ENCODE measurements around the gene SLC35F3.
"Not testable (repeated sequence)": the region's sequence is repeated elsewhere in the genome, so short reads cannot be mapped to it uniquely, and the experiment has no call there.

SLC35F3 gene

DNA sequence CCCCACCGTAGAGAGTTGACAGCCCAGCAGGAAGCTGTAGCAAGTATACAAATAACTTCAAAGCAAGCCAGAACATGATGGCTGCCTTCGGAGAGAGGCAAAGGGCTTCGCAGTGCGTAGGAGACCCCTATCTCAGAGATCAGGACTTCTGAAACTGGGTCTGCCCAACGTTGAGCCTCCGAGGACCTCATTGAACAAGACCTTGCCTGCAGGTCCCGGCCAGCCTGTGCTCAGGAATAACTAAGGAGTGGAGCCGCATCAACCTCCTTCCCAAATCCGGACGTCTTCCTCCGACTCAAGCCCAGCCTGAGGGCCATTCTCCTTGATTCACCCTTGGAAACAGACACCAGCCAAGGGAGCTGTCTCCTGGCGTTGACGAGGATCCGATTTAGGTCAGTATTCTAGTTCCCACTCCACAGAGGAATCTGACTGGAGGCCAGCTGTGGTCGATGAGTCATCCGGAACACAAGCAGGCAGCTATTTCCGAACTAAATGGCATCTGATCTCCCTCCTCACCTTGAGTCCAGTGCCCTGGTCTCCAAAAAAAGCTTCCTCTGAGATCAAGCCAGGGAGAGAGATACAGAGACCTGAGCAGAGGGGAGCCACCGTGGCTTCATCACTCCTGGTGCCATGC is 302.3 kb downstream of the SLC35F3 start:
- DNase-seq = no peak

DNA sequence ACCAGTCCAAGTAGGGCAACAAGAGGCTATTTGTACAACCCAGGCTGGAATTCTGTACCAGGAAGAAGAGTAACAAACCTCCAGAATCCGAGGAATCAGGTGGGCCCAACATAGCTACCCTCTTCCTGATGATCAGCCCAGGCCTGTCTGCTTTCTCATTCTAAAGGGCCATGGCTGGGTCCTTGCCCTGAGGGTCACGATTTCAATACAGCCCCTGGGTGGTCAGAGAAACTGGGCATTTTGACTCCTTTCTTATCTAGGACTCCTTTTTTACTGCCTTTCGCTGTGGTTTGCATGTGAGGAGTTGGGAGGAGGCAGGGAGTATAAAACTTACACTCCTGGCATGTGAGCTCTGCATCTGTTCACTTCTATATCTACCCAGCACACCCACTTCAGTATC is 303.9 kb downstream of the SLC35F3 start:
- no peak for DNase-seq

DNA sequence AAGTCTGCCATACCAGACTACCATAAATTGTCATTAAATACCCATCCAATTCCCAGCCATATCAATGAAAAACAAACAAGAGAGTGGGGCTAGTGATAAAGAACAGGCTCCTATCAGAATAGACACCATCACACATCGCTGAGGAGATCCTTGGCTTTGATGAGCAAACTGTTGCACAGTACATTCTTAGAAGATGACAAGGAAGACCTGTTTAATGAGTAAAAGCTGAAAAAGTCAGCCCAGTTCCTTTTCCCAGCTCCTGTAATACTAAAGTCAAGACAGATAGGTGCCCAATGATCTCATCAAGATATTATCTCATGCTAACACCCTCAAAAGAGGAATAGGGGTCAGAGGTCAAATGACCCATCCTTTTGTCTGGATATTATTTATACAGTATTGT is 304.3 kb downstream of the SLC35F3 start:
- no peak for DNase-seq

DNA sequence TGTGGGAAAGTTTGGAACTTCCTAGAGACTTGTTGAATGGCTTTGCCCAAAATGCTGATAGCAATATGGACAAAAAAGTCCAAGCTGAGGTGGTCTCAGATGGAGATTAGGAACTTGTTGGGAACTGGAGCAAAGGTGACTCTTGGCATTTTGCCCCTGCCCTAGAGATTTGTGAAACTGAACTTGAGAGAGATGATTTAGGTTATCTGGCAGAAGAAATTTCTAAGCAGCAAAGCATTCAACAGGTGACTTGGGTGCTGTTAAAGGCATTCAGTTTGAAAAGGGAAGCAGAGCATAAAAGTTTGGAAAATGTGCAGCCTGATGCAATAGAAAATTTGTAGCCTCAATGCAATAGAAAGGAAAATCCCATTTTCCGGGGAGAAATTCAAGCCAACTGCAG is 306.0 kb downstream of the SLC35F3 start:
- DNase-seq = not testable (repeated sequence)

DNA sequence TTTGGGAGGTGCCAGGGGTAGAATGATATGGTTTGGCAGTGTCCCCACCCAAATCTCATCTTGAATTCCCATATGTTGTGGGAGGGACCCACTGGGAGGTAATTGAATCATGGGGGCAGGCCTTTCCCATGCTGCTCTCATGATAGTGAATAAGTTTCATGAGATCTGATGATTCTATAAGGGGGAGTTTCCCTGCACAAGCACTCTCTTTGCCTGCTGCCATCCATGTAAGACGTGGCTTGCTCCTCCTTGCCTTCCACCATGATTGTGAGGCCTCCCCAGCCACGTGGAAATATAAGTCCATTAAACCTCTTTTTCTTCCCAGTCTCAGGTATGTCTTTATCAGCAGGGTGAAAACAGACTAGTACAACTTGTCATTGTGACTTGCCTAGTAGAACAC is 307.4 kb downstream of the SLC35F3 start:
- DNase-seq = not testable (repeated sequence)

DNA sequence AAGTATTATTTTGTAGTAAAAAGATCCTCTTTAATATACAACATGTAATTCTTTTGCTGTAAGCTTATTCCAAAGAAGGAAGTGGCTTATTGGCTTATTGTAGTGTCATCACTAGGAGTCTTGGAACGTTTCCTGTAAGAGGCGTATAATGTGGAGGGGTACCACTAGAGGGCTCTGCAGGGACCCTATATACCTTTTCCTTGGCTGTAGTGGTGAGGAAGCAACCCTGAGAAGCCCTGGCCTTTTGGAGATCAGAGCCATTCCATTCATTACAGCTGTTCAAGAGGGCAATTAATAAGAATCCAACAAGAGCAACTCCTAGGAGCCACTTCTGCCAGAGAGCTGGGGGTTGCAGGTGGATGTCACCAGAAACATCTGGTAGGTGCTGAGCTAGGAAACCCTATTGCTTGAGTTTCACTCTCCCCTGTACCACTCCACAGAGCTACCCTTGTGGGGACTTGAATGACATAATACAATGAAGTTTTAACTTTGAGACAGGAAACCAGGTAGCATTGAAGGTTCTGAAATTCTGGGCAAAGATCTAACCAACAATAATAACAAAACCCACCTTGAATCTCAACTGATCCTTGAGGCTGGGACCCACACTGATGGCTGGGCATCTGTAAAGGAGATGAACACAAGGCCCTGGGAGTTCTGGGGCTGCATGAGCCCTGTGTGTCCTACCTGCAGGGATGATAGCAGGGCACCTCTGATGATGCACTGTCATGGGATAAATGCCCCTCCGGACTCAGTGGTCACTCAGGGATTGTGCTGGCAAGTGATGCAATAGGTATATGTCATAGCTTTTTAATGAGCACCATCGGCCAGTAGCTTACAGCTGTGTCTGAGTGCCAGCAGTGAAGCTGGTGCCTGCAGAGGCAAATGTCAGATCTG is 308.5 kb downstream of the SLC35F3 start:
- peak; percentile 57 for DNase-seq

DNA sequence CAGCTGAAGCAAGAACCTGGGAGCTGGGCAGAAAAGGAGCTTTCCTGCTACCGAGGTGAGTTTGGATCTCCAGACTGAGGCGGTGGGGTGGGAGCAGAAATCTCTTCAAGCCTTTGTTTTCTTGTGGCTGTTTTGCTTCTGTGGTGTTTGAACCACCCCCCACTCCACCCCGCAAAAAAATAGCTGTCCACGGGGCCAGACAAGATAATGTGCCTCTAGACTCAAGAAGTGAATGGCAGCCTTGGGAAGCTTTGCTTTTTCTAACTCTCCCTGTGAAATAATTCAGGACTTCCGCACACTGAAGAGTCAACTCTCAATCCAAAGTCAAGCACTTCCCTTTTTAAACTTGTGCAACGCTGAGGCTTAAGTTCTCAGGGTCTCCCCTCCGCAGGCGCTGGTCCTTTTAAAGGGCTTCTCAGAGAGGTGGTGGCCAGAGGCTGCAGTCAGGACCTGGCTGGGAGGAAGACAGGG is 309.2 kb downstream of the SLC35F3 start:
- no peak for DNase-seq

GRCh38 chr1:234214129-234214910 is 309.8 kb downstream of the SLC35F3 start:
- peak; percentile 12 for DNase-seq

GRCh38 chr1:234214911-234215892 is 310.7 kb downstream of the SLC35F3 start:
- DNase-seq = no peak

DNA sequence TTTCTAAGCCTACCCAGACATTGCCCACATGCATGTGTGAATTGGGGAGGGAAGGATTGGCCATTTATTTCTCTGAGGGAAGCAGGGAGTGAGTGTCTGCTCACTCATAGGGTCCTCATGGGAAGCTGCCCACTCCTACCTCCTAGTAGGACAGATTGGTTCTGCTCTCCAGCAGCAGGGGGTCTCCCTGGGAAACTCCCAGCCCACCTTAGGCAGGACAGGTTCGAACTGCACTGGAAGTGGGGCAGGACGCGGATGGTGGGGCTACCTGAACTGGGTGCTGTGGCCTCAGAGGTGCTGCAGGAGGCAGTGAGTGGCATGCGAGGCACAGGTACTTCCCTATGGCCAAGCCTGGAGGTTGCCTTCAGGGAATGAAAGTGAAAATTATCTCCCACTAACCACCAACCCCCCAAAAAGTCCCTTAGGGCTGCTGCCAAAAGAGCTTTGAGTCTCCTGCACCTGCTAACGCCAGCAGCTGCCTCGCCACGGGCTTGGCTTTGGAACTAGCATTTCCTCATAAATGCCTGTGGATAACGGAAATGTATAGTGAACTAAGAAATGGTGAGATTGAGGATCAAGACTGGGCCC is 311.7 kb downstream of the SLC35F3 start:
- peak; percentile 19 for DNase-seq

GRCh38 chr1:234217316-234217840 is 312.9 kb downstream of the SLC35F3 start:
- DNase-seq = no peak

DNA sequence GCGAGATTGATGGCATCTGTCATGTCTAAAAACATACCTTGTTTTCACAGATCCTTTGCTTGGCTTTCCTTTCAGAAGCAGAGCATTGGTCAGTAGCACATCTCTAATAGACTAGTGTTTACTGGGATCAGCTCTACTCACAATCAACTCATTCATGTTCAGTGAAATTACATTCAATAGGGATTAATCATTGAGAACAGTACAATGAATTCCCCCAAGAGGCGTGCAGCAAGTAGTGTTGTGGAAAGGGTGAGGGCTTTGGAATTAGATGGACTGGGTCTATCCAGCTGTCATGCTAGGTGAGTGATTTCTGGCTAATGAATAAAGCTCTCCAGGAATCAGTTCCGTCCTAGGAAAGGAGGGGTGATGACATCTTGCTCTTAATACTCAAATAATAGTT is 313.6 kb downstream of the SLC35F3 start:
- DNase-seq = no peak

GRCh38 chr1:234219711-234220110 is 315.2 kb downstream of the SLC35F3 start:
- DNase-seq = no peak

DNA sequence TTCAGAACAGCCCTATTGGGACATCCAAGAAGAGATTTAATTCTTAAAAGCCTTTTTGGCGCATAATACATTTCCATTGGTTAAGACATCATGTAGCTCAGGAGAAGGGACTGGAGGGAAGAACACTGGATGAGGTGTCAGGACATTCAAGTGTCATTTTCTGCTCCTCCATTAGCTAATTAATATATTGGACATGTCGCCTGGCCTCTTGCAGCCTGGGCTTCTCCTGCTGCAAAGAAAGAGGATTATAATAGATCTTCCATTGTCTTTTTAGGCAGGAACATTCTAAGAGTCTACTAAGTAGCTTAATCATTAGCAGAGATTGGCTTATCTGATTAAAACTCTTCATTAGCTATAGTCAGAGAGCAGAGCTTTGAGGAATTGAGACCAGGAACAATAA is 317.1 kb downstream of the SLC35F3 start:
- no peak for DNase-seq

GRCh38 chr1:234222561-234223280 is 318.2 kb downstream of the SLC35F3 start:
- no peak for DNase-seq

DNA sequence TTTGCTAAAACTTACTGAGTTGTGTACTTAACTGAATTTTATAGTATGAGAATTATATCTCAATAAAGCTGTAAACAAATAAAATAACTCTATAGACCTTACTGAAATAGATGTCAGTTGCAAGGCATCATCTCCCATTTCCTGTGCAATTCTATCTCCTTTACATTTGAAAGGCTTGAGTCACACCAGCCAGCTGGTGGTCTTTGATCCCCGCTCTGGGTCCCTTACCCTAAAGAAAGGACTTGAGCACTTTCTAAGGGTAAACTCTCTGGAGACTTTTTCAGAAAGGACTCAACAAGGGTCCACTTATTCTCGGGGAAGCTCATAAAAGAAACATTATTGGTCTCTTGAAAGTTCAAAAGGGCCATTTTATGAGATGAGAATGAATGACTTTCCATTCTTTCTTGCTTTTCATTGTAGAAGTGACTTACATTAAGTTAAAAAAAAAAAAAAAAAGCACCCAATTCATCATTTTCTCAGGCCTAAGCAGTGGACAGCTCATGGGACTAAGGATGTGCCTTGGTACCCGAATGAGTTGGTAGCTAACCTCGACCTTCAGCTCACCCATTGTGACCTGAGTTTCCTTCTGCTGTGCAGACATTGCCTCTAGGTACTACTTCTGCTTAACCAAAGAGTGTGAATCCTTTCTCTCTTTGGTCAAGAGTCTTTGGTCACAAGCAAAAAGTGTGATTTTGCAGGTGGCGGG is 321.8 kb downstream of the SLC35F3 start:
- DNase-seq = no peak

GRCh38 chr1:234226819-234227165 is 322.3 kb downstream of the SLC35F3 start:
- no peak for DNase-seq

DNA sequence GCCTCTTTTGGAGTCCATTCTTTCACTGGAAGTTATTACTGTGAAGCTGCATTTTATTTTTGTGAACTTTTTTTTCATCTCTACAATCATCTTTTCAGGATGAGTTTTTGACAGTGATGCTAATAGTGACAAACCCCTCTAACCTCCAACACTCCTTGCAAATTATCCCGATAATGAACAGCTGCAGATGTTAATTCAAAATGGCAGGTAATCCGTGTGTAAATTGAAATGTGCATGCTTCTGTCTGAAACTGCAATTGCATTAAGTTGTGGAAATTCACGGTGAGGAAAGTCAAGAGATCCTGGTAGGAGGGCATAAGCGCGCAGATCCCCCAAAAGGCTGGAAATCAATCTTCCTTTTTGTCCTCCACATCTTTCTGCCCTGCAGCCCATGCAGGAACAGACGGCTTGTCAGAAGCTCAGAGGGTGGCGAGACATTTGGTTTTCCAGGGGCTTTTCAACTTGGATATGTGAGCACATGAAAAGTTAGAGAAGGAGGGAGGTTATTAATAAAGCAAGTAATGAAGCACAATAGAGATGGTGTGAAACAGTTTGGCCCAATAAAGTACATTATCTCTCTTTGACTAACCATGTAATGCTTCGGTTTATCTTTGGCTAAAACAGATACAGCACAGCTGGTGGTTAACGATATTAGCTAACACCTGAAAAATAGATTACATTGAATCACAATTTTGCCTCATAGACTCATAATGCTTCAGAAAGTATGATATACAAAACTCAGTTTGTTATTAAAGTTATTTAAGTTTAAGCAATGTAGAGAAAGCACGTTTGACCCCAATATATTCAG is 325.3 kb downstream of the SLC35F3 start:
- DNase-seq = no peak

DNA sequence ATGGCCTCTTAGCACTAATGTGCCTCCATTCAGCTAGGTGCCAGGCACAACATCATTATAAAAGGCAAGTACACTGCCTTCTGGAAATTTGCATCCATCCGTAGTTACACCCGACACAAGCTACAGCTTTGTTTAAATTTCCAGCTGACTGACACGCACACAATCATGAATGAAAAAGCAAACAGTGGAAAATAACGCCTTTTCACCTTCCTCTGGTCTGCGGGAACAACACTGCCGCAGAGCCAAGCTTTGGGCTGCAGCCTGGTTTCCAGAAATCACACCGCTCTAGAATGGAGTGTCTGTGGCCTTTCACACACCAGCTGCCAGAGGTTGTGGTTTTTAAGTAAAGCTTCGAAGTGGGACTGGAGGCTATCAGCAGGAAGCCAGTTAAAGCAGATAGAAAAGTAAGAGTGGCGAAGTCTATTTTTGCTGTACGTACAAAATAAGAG is 326.0 kb downstream of the SLC35F3 start:
- DNase-seq = peak; percentile 59

Data from RPMI8226 (cell line).